ENCODE results near the gene HSPB6.

HSPB6 gene

GRCh38 chr19:35713904-35714495 is 42.8 kb downstream of the HSPB6 start:
- DNase-seq = peak; percentile 22

- no peak for DNase-seq
Measured at GRCh38 chr19:35713506-35713850, 43.4 kb downstream of the HSPB6 start.

GRCh38 chr19:35712567-35713505 is 44.0 kb downstream of the HSPB6 start:
- peak; percentile 92 for DNase-seq

GRCh38 chr19:35710784-35711723 is 45.8 kb downstream of the HSPB6 start:
- DNase-seq = peak; percentile 94

- DNase-seq = no peak
Measured at GRCh38 chr19:35708391-35708790, 48.4 kb downstream of the HSPB6 start.
